GM21786 (cell line): ENCODE measurements around the gene RNF224.
A peak's percentile ranks its signal among the peaks of the same experiment; 100 is the strongest.
"Not testable (repeated sequence)": the region's sequence is repeated elsewhere in the genome, so short reads cannot be mapped to it uniquely, and the experiment has no call there.

Source experiments
- ATAC-seq: cut with Tn5 transposase; IDR thresholded peaks from one replicate; pipeline ENCODE4 v1.9.1; 2021; ENCODE audit not compliant: unreplicated experiment

The RNF224 gene

DNA sequence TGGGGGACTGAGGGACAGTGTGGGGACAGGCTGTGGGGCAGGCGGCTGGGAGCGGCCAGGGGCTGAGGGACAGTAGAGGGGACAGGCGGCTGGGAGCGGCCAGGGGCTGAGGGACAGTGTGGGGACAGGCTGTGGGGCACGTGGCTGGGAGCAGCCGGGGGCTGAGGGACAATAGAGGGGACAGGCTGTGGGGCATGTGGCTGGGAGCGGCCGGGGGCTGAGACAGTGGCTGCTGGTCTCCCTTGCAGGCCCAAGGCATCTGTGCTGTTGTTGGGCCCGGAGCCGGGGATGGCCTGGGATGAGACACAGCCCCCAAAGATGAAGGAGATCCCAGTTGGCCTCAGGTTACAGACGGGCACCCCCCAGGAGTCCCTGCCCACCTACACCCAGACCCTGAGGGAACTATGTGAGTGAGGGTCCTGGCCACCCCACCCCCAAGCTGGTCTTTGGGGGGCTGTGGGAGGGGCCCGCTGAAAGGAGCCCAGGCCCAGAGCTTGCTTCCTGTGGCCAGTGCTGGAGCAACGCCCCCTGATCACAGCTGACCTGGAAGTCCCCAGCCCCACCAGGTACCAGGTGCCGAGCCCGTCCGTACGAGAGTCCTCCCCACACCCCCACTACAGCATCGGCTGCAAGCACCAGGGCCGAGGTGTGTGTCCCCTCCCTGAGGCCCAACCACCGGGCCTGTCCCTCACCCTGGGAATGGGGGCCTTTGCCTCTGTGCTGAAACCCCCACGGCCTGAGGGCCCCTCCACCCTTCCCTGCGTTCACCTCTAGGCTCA lies 24.4 kb downstream of the RNF224 start:
- ATAC-seq = no peak

GRCh38 chr9:137252555-137253506 lies 25.5 kb downstream of the RNF224 start:
- no peak for ATAC-seq

- no peak for ATAC-seq
These were observed 26.7 kb downstream of the RNF224 start for GRCh38 chr9:137253717-137254623.

DNA sequence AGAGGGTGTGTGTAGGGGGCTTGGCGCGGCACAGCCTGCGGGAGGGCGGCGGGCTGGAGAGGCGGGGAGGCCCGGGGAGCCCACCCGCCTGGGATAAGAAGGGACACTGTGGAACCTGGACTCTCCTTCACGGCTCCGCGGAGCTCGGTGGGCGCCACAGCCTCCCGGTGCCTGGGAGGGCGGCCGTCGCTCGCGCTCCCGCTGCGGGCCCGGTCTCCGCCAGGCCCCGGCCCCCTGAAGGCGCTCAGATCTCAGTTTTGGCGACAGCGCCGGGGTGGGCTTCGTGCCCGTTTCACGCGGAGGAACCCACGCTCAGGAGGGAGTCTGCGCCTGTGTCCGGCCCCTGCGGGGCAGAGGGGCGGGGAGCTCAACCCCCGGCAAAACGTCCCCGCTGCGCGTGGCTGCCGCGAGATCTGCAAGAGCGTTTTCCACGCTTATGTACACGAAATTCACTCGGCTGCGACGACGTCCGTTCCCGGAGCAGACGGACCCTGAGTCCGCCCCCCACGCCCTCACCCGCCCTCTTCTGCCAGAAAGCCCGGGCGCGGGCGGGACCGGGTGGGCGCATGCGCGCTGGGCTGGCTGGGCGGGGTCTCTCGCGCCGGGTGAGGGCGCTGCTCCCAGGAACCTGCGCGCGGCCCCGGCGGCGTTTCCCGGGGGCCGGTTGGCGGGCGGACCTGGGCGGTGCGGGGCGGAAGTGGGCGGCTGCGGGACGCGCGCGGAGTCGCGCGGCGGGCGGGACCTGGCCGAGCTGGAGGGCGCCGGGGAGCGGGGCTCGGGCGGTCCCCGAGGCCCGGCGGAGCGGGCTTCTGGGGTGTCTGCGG lies 27.5 kb downstream of the RNF224 start, which contains the start of gene NELFB:
Gene NELFB (plus strand): TSS at position 704 of the 824 bp plus-strand sequence.
- peak; percentile 60 for ATAC-seq

DNA sequence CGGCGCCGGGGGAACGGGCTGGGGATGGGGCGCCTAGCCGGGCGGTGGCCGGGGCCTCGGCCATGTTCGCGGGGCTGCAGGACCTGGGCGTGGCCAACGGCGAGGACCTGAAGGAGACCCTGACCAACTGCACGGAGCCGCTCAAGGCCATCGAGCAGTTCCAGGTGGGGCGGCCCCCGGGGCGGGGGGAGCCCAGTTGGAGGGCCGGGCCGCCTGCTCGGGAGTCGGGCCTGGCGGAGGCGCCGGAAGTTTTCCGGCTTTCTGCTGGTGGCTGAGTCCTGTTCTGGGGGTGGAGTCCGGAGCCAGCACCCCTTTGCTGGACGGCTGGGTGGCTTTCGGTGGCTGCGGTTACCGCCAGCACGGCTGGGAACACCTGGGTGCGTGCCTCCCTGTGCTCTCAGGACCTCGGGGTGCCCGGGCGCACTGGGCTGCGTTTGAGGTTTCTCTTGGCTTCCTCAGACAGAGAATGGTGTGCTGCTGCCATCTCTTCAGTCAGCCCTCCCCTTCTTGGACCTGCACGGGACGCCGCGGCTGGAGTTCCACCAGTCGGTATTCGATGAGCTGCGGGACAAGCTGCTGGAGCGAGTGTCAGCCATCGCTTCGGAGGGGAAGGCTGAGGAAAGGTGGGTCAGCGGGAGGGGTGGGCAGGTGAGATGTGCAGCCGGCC lies 28.3 kb downstream of the RNF224 start:
- ATAC-seq = no peak

GRCh38 chr9:137256362-137256761 lies 29.1 kb downstream of the RNF224 start:
- ATAC-seq = no peak

- ATAC-seq = no peak
These were observed 29.6 kb downstream of the RNF224 start for GRCh38 chr9:137256856-137257255.

DNA sequence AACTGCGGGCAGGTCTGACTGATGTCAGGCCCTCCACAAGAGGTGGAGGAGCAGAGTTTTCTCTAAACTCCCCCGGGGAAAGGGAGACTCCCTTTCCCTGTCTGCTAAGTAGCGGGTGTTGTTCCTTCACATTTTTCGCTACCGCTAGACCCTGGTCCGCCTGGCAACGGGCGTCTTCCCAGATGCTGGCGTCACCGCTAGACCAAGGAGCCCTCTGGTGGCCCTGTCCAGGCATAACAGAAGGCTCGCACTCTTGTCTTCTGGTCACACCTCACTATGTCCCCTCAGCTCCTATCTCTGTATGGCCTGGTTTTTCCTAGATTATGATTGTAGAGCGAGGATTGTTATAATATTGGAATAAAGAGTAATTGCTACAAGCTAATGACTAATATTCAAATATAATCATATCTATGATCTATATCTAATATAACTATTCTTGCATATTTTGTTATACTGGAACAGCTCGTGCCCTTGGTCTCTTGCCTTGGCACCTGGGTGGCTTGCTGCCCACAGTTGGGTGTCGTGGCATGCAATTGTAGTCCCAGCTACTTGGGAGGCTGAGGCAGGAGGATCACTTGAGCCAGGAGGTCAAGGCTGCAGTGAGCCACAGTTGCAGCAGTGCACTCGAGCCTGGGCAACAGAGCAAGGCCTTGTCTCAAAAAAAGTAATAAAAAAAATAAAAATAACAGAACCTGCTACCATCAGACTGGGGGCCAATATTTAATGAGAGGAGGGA lies 35.0 kb downstream of the RNF224 start:
- not testable (repeated sequence) for ATAC-seq

DNA sequence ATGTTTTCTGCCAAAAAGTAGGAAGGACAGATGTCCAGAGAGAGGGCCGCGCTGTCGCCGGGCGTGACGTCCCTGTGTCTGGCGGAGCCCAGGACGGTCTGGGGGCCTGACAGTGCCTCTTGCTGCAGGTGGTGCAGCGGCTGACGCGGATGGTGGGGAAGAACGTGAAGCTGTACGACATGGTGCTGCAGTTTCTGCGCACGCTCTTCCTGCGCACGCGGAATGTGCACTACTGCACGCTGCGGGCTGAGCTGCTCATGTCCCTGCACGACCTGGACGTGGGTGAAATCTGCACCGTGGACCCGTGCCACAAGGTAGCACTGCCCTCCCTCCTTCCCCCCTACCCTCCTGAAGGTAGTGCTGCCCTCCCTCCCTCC lies 35.6 kb downstream of the RNF224 start:
- no peak for ATAC-seq

DNA sequence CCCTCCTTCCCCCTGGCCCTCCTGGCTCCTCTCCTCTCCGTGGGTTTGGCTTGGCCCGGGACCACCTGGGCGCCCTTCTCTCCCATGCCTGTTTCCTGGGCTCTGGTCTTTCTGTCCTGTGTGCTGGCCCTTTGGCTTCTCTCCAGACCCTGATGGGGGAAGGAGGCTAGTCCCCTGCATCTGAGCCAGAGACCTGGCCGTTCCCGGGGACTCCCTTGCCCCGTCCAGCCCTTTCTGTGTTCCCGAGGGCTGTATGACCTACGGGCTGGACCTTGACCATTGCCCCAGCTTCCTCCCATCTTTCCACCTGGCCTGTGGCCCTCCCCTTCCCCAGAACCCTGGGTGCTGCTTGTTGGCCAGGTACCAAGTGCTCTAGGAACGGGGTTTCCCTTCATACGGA lies 36.2 kb downstream of the RNF224 start:
- ATAC-seq = no peak

- no peak for ATAC-seq
These were observed 36.8 kb downstream of the RNF224 start for GRCh38 chr9:137264067-137264466.

DNA sequence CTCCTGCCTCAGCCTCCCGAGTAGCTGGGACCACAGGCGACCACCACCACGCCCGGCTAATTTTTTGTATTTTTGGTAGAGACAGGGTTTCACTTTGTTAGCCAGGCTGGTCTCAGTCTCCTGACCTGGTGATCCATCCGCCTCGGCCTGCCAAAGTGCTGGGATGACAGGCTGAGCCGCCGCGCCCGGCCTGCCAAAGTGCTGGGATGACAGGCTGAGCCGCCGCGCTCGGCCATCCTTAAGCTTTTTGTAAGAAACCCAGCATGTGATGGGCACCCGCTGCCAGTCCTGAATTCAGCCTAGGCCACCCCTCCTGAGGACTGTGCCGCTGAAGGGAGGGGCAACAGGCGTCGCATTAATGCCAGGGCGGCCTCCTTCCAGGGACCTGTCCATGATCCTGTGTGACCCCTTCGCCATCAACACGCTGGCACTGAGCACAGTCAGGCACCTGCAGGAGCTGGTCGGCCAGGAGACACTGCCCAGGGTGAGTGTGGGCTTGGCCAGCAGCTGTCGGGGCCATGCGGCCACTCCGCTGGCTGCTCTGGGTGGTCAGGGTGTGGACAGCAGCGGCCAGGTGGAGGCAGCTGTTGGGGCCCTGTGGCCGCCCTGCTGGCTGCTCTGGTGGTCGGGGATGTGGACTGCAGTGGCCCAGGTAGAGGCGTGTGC lies 38.3 kb downstream of the RNF224 start:
- ATAC-seq = no peak

DNA sequence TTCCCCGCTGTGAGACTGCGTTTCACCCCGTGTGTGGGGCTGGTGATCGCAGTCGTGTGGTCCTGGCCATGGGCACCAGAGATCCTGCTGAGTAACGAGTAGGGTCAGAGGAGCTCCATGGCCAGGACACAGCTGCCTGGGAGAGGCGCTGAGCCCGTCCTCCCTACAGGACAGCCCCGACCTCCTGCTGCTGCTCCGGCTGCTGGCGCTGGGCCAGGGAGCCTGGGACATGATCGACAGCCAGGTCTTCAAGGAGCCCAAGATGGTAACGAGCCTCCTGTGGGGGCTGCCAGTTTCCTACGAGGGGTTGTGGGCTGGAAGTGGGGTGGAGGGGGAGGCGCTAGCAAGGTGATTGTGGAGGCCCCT lies 38.8 kb downstream of the RNF224 start:
- no peak for ATAC-seq

DNA sequence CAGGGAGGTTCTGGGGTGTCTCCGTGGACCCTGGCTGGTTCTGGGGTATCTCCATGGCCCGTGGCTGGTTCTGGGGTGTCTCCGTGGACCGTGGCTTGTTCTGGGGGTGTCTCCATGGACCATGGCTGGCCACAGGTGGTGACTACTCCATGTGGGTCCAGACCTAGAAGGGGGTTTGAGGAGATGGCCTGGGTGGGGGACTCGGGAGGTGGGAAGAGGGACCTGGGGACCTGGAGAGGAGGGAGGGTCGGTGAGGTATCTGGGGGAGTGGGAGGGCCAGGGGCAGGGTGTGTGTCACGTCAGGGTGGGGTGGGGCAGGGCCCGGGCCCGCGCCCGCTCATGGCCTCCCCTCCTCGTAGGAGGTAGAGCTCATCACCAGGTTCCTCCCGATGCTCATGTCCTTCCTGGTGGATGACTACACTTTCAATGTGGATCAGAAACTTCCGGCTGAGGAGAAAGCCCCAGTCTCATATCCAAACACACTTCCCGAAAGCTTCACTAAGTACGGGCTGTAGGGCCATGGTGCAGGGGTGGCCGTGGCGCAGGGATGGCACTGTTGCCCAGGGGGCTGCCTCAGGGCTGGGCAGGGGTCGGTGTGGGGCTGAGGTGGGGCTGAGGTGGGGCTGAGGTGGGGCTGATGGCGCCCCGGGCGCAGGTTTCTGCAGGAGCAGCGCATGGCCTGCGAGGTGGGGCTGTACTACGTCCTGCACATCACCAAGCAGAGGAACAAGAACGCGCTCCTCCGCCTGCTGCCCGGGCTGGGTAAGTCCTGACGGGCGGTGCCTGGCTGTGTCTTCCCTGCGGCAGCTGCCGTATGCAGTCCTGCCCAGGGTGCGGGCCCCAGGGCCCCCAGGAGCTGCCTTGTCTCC lies 39.5 kb downstream of the RNF224 start:
- ATAC-seq = no peak

DNA sequence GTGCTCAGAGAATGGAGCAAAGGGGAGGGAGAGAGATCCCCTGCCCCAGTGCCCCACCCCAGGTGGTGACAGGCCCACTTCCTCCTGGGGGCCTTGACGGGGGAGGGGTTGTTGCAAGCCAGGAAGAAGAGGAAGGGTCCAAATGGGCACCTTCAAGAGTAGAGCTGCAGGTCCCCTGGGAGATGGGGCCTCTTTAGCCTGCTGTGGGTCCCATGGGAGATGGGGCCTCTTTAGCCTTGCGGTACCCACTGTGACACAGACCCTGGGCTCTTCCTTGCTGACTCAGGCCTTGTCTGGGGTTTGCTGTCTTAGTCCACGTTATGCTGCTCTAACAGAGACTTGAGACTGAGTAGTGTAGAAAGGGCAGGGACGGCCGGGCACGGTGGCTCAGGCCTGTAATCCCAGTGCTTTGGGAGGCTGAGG lies 40.6 kb downstream of the RNF224 start:
- ATAC-seq = no peak

DNA sequence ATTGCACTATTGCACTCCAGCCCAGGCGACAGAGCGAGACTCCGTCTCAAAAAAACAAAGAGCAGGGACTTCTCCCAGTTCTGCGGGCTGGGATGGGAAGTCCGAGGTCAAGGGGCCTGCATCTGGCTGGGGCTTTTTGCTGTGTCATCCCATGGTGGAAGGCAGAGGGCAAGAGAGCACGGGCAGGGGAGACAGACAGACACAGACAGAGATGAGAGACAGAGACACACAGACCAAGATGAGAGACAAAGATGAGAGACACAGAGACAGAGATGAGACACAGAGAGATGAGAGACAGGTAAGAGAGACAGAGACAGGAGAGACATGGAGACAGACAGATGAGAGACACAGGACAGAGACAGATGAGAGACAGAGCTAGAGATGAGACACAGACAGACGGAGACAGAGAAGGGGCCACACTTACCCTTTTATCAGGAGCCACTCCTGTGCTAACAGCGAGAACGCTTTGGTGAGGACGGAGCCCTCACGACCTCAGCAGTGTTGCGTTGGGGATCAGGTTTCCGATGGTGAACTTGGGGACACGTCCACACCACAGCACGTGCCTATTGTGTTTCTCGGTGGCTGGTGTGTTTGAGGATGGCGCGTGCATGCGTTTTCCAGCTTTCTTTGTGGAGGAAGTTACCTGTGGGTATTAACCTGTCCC lies 41.4 kb downstream of the RNF224 start:
- no peak for ATAC-seq

- ATAC-seq = no peak
These were observed 42.0 kb downstream of the RNF224 start for GRCh38 chr9:137269231-137269772.
